Activated CD8-positive, alpha-beta memory T cell treated with anti-CD3 and anti-CD28 coated beads for 1 hour (primary cell): Measurements from ENCODE around the gene SLC25A23.

ENCODE experiments used
- DNase-seq, 2 donors: peaks; one replicate each; pipeline ENCODE4 v3.0.0-alpha.2; 2020; ENCODE audit warnings: low read depth in 1 of 2; ENCODE audit errors: extremely low read depth in 1 of 2

SLC25A23 gene

GRCh38 chr19:6481541-6482342 lies 22.1 kb upstream of the SLC25A23 start, which contains the start of gene DENND1C:
Gene DENND1C, minus strand, starts transcription at chr19:6481787. Its CDS starts 92 bp downstream, at chr19:6481695.
- DNase-seq, result peak in 1 of 2 donors; percentile 54

DNA sequence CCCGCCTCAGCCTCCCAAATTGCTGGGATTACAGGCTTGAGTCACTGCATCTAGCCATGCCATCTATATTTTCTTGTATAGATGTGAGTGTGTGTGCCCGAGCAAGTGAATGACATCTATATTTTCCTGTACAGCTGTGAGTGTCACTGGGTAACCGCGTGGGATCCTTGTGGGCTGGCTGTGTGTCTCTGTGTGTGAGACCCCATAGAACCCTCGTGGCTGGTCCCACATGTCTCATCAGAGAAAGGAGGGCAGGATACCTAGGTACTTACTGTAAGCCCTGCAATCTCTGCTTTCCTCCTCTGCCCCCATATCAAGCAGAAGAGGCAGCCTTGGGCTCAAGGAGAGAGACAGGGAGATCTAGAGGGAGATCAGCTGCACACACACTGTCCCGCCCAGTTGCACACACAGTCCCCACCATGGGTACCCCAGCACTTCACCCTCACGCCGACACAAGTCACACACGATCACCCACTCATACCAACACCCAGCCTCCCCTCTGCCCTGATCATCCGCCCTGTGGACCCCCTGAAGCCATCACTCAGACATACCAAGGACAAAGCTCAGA lies 21.3 kb upstream of the SLC25A23 start:
- DNase-seq, result no peak

- DNase-seq, result no peak
Observed at GRCh38 chr19:6479836-6480398, 20.3 kb upstream of the SLC25A23 start.

DNA sequence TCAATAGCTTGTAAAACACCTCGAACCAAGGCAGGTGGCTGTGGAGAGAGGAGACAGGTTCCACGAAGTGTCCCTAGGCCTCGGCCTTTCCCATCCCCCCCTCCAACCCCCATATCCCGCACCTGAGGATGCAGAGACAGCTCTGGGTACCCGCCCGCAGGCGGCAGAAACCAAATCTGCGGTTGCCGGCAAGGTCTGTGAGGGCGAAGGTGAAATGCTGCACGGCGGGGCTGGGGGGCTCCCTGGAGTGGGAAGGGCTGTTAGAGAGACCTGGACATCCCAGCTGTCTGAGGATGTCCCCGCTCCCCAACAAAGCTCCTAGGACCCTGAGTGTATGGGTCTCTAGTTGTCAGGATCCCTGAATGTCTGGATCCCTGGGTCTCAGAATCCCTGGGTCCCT lies 19.2 kb upstream of the SLC25A23 start:
- DNase-seq, result no peak

DNA sequence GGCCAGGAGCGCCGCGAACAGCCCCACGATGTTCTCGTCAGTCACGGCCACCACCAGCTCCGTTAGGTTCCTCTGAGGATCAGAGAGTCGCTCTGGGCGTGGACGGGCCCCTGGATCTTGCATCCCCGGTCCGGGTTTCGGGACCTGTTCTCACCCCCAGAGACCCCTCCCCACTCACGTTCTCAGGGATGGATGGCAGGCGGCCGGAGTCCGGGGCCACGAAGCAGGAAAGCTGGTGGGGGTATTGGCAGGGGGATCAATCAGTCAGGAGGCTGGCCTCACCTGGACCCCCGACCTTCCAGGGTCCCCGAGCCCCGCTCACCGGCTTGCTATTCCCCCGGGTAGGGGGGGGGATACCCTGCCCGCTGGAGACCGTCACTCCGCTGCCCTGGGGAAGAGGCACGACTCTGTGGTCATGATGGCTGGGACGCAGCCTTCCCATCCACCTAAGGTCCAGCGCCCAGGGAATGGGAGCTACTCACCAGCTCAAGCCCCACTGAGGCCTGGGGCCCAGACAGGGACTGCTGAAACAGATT lies 17.4 kb upstream of the SLC25A23 start:
- no peak for DNase-seq

- peak in 1 of 2 donors; percentile 36 for DNase-seq
Observed at GRCh38 chr19:6476155-6476895, 16.7 kb upstream of the SLC25A23 start.

DNA sequence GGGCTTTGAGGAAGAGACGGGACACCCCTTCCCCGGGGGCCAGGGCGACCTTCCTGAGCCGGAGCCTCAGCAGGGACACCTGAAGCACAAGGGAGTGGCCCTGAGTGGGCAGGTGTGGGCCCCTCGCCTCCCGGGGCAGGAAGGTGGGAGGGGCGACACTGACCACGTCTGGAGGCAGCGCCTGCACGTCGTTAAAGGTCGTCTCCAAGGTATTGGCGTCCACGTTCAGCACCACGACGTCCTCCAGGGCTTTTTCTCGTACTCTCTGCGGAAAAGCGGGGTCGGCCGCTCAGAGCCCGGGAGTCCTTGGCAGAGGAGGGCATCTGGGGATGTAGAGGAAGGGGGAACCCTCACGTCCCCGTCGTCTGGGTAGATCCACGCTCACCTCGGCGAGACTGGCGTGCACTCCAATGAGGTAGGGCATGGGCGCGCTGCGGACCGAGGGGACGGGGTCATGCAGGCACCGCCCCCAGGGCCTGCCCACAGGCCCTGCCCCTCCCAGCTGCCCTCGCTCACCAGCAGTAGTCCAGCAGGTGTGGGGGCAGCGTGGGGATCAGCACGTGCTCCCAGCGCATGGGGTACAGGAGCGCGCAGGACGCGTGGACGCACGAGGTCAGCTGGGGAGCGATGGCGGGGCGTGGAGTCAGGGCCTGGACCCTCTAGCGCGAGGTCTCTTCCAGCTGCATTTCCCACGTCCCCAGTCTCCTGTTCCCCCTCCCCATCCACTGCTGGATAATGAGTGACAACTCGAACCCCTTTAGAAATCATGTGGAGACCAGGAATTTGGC lies 15.9 kb upstream of the SLC25A23 start:
- no peak for DNase-seq

DNA sequence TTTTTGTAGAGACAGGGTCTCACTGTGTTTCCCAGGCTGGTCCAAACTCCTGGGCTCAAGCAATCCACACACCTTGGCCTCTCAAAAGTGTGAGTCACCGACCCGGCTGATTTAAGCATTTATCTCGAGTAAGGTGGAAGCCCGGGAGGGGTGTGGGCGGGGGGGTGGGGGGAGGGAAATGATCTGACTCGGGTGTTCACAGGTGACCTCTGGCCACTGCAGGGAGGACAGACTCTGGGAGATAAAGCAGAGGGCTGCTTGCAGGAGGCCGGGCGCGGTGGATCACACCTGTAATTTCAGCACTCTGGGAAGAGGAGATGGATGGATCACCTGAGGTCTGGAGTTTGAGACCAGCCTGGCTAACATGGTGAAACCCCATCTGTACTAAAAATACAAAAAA lies 14.1 kb upstream of the SLC25A23 start:
- no peak for DNase-seq

DNA sequence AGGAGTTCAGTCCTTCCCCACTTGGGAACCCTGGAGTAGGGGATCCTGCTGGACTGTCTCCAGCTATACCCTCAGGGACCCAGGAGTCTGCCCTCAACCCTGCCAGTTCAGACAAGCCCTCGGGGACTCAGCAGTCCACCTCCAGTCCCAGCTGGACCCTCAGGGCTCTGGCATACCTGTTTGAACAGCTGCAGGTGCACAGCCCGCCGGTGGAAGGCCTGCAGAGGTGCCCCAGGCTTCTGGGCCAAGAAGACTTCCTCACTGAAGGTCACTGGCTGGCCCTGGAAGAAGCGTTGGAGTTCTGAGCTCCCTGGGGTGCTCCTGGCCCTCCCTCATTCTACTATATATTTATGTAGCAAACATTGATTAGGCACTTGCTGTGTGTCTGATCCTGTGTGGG lies 13.1 kb upstream of the SLC25A23 start:
- DNase-seq, result no peak

- DNase-seq, result no peak
Observed at GRCh38 chr19:6471076-6471475, 11.5 kb upstream of the SLC25A23 start.

- DNase-seq, result no peak
Observed at GRCh38 chr19:6470173-6470572, 10.6 kb upstream of the SLC25A23 start.

GRCh38 chr19:6467384-6467783 lies 7.8 kb upstream of the SLC25A23 start:
- no peak for DNase-seq

GRCh38 chr19:6466526-6467248 lies 7.1 kb upstream of the SLC25A23 start:
- DNase-seq, result no peak

- no peak for DNase-seq
Observed at GRCh38 chr19:6465663-6466062, 6.1 kb upstream of the SLC25A23 start.

- DNase-seq, result no peak
Observed at GRCh38 chr19:6465006-6465405, 5.4 kb upstream of the SLC25A23 start.

- peak in 1 of 2 donors; percentile 39 for DNase-seq
Observed at GRCh38 chr19:6464070-6464873, 4.7 kb upstream of the SLC25A23 start, which contains the start of gene CRB3. Gene CRB3, plus strand, starts transcription at chr19:6464271. Its CDS starts 431 bp downstream, at chr19:6464702.

DNA sequence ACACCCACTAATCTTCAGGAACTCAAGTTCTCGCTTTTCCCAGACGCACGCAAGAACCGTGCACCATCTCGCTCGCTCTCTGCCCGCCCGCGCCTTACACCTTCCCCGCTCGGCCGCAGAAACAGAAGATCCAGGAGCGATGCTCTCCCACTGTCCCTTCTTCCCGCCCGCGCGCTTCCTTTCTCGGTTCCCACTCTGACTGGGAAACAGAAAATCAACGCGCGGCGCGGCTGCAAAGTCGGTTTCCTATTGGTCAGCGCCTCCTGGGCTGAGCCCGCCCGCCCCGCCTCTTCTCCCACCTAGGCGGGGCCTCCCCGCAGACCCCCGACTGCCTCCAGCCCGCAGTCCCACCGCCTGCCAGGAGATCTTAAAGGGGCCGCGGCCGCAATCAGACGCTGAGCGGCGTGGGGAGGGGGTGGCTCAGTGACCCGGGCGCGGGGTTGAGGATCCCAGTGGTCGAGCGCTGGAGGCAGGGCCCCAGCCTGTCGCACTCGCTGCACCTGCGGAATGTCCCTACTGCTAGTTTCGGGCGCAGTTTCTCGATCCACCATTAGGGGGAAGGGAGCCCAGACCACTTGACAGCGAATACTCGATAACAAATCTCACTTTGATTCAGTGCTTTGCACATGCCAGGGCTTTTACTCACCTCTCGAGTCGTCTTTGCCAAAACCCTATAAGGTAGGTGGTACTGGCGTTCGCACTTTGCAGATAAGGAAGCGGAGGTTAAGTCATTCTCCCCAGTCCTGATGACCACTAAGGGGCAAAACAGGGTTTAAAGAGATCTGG lies 700 bp upstream of the SLC25A23 start:
- peak; percentile 92 to 94 for DNase-seq

DNA sequence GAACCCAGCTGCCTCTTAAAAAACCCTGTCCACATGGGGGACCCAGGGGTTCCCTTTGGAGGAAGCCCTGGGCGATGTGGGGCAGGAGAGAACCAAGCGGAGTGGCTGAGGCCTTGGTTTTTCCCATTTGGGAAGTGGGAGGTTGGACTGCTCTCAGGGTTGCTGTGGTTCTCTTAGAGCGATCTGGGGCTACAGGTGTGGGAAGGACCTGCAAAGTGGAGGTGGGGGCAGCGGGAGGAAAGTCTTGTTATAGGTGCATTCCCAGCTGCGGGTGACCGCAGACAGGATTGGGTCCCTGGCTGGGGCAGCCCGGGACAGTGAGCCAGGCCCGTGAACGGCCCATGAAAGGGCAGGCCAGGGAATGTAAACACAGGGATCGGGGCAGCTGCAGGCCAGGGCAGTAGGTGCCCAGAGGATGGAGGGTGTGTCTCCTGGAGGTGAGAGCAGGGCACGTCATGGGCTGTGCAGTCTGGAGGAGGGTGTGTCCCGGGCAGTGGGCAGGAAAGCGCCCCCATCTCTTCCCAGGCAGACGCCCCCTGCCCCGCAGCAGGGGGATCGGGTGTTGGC lies 814 bp downstream of the SLC25A23 start:
- no peak for DNase-seq
